Fibroblast of mammary gland (primary cell): ENCODE results near the gene FZD1.

Experiments used
- DNase-seq: peaks from one replicate; pipeline ENCODE4 v3.0.0-alpha.2; 2010; ENCODE audit warnings: low read depth
- H3K4me3 ChIP-seq: 2 replicates; pipeline ENCODE4 v1.5.1; 2011; ENCODE audit warnings: low read depth, mild to moderate bottlenecking, low read length, moderate library complexity; ENCODE audit not compliant: control insufficient read depth
- CTCF ChIP-seq: conservative IDR thresholded peaks from 2 replicates; pipeline ENCODE4 v1.5.1; 2011; ENCODE audit warnings: low read depth, low read length, inconsistent platforms; ENCODE audit not compliant: control insufficient read depth, insufficient read depth

The FZD1 gene

GRCh38 chr7:91293136-91293535, 28.9 kb downstream of the FZD1 start:
- no peak for TF ChIP-seq CTCF
- no peak for DNase-seq
- H3K4me3 ChIP-seq = no peak overlapping the region

GRCh38 chr7:91293840-91294239, 29.6 kb downstream of the FZD1 start:
- no peak for DNase-seq
- no peak for TF ChIP-seq CTCF
- H3K4me3 ChIP-seq = no peak overlapping the region

- TF ChIP-seq CTCF = no peak
- no peak for DNase-seq
- H3K4me3 ChIP-seq = no peak overlapping the region
Measured at GRCh38 chr7:91294639-91295220, 30.5 kb downstream of the FZD1 start.

GRCh38 chr7:91295576-91295975, 31.3 kb downstream of the FZD1 start:
- TF ChIP-seq CTCF = no peak
- DNase-seq = no peak

GRCh38 chr7:91297939-91298338, 33.7 kb downstream of the FZD1 start:
- H3K4me3 ChIP-seq = no peak overlapping the region
- no peak for DNase-seq
- TF ChIP-seq CTCF = no peak

More at GRCh38 chr7:91295576-91295975, 31.3 kb downstream of the FZD1 start:
- no peak overlapping the region for H3K4me3 ChIP-seq

- no peak for TF ChIP-seq CTCF
- no peak for DNase-seq
- H3K4me3 ChIP-seq = no peak overlapping the region
Measured at GRCh38 chr7:91299952-91300775, 35.9 kb downstream of the FZD1 start.
